SH-SY5Y (cell line): ENCODE measurements around the gene MAPK1IP1L.

ENCODE experiments used
- GATA2 ChIP-seq: IDR thresholded peaks from 2 replicates; pipeline ENCODE4 v1.6.1; 2011; ENCODE audit warnings: mild to moderate bottlenecking, low read depth, low read length
- GATA3 ChIP-seq: IDR thresholded peaks from 2 replicates; pipeline ENCODE4 v1.6.1; 2011; ENCODE audit warnings: low read depth, mild to moderate bottlenecking, low read length, moderate library complexity

- TF ChIP-seq GATA3, result no peak
- TF ChIP-seq GATA2, result no peak
Measured at GRCh38 chr14:55043528-55043927, 7.9 kb upstream of the MAPK1IP1L start.
